ENCODE results near the gene RPP25. TPM values are rescaled to one million over a fixed set of nuclear protein-coding genes. Genes with fewer than 3 reads are reported as not detected.
A peak's percentile ranks its signal among the peaks of the same experiment; 100 is the strongest.

The RPP25 gene
- total and polyA plus RNA-seq, 10 of the 15 experiments (the other 5 are each of a cell fraction or from before 2014, with no cell fraction given) = 0.41 to 10.8 (median 4.7) TPM

DNA sequence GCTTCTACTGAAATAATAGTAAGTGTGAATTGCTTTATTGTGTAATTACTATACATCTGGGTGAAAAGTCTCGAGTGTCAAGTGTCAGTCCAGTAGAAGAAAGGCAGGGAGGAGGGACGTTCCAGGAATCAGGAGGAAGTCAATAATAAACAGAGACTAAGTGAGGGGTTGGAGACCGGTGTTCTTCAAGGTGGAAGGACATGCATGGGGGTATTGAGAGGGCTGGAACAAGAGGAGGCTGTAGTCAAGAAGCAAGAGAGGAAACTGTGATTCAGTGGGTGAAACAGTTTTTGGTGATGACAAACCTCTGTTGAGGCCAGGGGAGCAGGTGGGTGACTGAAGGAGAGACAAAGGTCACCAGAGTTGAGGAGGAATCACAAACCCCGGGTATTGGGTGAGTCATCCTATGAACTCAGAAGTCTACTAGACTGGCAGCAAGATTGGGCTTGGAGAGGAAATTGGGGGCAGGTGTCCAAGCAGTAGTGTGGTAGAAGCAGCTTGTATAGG, 27.2 kb upstream of the RPP25 start:
- Histone ChIP-seq H3K4me1 (ENCODE audit: control insufficient read depth, insufficient read depth, low read length) (peaks cover 8% of the 10 kb centered on the region), H4K20me1 (ENCODE audit: control insufficient read depth, insufficient read depth) (no peaks in the 10 kb centered on the region), H3K4me2 (ENCODE audit: control insufficient read depth, insufficient read depth) (peak overlapping the region; percentile 17; the same call in 1 of the 2 replicates), H3K36me3 (ENCODE audit: control insufficient read depth in 2 of 2, insufficient read depth in 2 of 2, low read length in 1 of 2) (no peaks in the 10 kb centered on the region), H3K4me3 (no peak overlapping the region), H3K27me3 (replicated peaks in 1 of 2; ENCODE audit: control insufficient read depth in 2 of 2, insufficient read depth in 2 of 2, low read length in 1 of 2) (no peaks in the 10 kb centered on the region), H3K9me3 (replicated peaks; ENCODE audit: control insufficient read depth, insufficient read depth, low read length) (no peaks in the 10 kb centered on the region), H3K27ac (ENCODE audit: control insufficient read depth, insufficient read depth) (no peak overlapping the region), H2AFZ (ENCODE audit: control insufficient read depth, low read depth, low read length) (no peak overlapping the region), H3K9ac (ENCODE audit: control insufficient read depth, insufficient read depth, low read length) (no peak overlapping the region), H3K79me2 (ENCODE audit: control insufficient read depth, insufficient read depth, low read length) (no peaks in the 10 kb centered on the region)
- ChIA-PET POLR2A (no interaction called here), CTCF (no interaction called here), RAD21 (ENCODE audit: unreplicated experiment) (no interaction called here), SMC1A (ENCODE audit: uncharacterized antibody, unreplicated experiment) (no interaction called here)
- peak; percentile 27 for DNase-seq (ENCODE audit: low read depth, low spot score)
- WGBS (ENCODE audit: insufficient coverage, insufficient replicate concordance, low lambda C conversion rate, missing lambda C conversion rate) = 1% methylated on average over 4 of the region's 4 CpGs
- ATAC-seq = peak; percentile 94
- intact Hi-C loops (cut with micrococcal nuclease; ENCODE audit: unreplicated experiment) = no loop called here
- BruUV-seq (replicated peaks) = no TSS peak
- in situ Hi-C loops (cut with MboI) = no loop called here
- peak; percentile 68 for FAIRE-seq
- TF ChIP-seq, protein P1, sequence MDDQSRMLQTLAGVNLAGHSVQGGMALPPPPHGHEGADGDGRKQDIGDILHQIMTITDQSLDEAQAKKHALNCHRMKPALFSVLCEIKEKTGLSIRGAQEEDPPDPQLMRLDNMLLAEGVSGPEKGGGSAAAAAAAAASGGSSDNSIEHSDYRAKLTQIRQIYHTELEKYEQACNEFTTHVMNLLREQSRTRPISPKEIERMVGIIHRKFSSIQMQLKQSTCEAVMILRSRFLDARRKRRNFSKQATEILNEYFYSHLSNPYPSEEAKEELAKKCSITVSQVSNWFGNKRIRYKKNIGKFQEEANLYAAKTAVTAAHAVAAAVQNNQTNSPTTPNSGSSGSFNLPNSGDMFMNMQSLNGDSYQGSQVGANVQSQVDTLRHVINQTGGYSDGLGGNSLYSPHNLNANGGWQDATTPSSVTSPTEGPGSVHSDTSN (IDR thresholded peaks at IDR 0.05; ENCODE audit: insufficient replicate concordance, low read depth, low read length) = no peak
- TF ChIP-seq NFYA (IDR thresholded peaks at IDR 0.05; ENCODE audit: borderline replicate concordance, low read depth, low read length) = no peak
- TF ChIP-seq ZNF24 (IDR thresholded peaks at IDR 0.05) = no peak
- peak; percentile 77 for TF ChIP-seq NR2F1 (conservative IDR thresholded peaks at IDR 0.05)
- TF ChIP-seq RBBP5 (conservative IDR thresholded peaks at IDR 0.05) = no peak
- no peak for TF ChIP-seq CTCF (IDR thresholded peaks at IDR 0.05 in 2 of 3, conservative IDR thresholded peaks at IDR 0.05 in 1 of 3; ENCODE audit: control insufficient read depth in 2 of 3, extremely low read depth in 1 of 3, insufficient read depth in 1 of 3, low read depth in 3 of 3, low read length in 3 of 3)
- no peak for TF ChIP-seq HDAC2 (IDR thresholded peaks at IDR 0.05)
- no peak for TF ChIP-seq KLF5 (IDR thresholded peaks at IDR 0.05; ENCODE audit: partially characterized antibody)
- TF ChIP-seq YY1 (IDR thresholded peaks at IDR 0.05; ENCODE audit: low read depth, low read length) = no peak
- TF ChIP-seq BMI1 (IDR thresholded peaks at IDR 0.05; ENCODE audit: borderline replicate concordance) = no peak
- TF ChIP-seq IKZF1 (conservative IDR thresholded peaks at IDR 0.05) = peak; percentile 27; the same call in 1 of the 2 replicates
- TF ChIP-seq E2F8 (IDR thresholded peaks at IDR 0.05; ENCODE audit: low read depth, partially characterized antibody) = no peak
- no peak for TF ChIP-seq WRNIP1 (IDR thresholded peaks at IDR 0.05; ENCODE audit: borderline replicate concordance, low read depth, low read length)
- no peak for TF ChIP-seq KAT2A (conservative IDR thresholded peaks at IDR 0.05; ENCODE audit: control insufficient read depth, low read depth, low read length)
- TF ChIP-seq STAT3 (IDR thresholded peaks at IDR 0.05; ENCODE audit: low read depth, low read length) = no peak
- no peak for TF ChIP-seq SMAD5 (IDR thresholded peaks at IDR 0.05; ENCODE audit: low read depth)
- TF ChIP-seq, protein P2, sequence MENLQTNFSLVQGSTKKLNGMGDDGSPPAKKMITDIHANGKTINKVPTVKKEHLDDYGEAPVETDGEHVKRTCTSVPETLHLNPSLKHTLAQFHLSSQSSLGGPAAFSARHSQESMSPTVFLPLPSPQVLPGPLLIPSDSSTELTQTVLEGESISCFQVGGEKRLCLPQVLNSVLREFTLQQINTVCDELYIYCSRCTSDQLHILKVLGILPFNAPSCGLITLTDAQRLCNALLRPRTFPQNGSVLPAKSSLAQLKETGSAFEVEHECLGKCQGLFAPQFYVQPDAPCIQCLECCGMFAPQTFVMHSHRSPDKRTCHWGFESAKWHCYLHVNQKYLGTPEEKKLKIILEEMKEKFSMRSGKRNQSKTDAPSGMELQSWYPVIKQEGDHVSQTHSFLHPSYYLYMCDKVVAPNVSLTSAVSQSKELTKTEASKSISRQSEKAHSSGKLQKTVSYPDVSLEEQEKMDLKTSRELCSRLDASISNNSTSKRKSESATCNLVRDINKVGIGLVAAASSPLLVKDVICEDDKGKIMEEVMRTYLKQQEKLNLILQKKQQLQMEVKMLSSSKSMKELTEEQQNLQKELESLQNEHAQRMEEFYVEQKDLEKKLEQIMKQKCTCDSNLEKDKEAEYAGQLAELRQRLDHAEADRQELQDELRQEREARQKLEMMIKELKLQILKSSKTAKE (IDR thresholded peaks at IDR 0.05; ENCODE audit: low read depth, poor library complexity, severe bottlenecking) = no peak
- peak in 1 of 2 experiments; percentile 21; a peak in 1 of 4 replicates for TF ChIP-seq IKZF2 (IDR thresholded peaks at IDR 0.05)

Measured in GM12878 (cell line).